LoVo (cell line): ENCODE data around the gene PRSS56.

Experiments used
- DNase-seq: peaks from one replicate; pipeline ENCODE4 v3.0.0-alpha.2; 2016; ENCODE audit warnings: low spot score

PRSS56 gene

DNA sequence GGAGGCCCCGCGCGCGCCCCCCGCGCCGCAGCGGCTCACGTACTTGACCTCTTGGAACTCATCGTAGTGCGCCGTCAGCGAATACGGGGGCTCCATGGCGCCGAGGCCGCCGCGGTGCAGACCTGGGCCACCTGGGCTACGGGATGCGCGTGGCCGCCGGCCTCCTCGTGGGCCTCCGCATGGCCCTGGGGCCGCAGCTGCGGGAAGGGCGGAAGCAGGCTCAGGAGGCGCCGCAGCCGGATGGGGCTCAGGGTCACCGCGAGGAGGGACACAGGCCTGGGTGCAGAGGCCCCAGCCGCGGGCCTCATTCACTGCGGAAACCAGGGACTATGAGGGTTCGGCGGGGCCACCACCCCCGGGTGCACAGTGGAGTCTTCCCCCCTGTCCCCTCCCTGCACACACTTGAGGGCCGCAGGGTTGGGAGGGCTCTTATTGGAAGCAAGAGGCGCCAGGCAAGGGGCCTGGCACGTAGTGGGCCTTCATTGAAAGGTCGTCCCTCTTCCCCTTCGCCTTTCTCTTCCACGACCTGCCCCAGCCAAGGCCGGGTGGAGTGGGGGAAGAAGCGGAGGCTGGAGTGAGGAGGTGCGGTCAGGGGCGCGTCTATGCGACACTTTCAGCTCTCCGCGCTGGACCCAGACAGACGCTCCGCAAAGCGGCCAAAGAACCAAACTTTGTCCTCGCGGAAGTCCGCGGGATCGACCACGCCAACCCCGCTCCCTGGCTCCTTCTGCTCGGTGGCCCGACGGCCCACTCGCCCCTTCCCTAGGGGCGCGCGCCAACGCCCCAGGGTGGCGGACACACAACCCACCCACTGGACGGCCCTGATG lies 33.4 kb upstream of the PRSS56 start:
- DNase-seq = no peak

DNA sequence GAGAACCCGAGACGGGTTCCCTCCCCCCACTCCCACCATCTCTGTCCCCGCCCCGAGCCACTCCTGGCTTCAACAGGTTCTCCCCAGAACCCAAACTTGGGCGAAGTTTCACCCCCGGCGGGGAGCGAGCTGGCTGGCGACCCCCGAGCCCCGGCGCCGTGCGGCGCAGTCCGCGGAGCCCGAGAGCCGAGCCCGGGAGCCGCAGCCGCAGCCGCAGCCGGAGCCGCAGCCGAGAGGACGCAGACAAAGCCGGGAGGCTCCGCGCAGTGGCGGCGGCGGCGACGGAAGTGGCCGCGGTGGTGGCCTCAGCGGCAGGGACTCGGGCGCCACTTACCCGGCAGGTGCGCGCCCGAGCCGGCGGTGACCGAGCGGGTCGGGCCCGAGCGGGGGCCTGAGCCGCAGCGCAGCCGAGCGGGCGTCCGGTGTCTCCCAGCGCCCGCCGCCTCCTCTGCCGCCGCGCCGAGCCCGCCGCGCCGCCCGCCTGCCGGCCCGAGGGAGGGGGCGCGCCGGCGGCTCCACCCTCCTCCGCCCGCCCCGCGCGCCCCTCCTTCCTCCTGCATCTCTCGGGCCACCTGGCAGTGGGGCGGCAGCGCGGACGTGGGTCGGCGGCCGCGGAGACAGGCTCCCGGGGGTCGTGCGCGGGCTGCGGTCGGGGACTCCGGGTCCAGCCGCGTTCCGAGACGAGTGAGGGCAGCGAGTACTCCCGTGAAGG lies 32.6 kb upstream of the PRSS56 start, which contains the start of gene ECEL1:
ECEL1 (minus strand) TSS at position 450 of the 712 bp plus-strand sequence. CDS start 1,181 bp downstream, outside the sequence.
- DNase-seq = no peak

DNA sequence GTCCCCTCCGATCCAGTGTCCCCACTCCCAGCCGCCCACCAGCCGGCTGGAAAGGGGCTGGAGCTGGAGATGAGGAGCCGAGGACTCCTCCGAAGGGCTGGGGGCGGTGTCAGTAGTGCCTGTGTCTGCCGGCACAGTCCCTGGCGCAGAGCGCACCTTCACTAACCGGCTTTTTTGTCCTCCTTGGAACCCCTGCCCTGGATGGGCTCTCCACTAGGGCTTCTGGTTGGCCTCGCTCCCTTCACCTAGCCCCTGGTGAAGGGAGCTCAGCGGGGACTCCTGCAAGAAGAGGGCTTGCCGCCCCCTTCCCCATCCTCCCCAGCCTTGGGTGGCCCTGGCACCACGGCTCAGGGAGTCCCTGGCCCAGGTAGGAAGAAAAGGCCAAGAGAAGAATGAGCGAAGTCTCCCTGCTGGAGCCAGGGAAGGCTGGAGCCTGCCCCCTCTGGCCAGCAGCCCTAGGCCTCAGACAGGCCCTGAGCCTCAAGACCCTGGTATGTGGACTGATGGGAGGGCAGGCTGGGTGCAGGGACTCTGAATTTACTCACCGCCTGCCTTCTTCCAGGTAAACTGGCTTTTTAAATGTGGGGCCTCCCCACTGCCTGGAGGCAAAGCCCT lies 32.0 kb upstream of the PRSS56 start:
- DNase-seq = no peak

DNA sequence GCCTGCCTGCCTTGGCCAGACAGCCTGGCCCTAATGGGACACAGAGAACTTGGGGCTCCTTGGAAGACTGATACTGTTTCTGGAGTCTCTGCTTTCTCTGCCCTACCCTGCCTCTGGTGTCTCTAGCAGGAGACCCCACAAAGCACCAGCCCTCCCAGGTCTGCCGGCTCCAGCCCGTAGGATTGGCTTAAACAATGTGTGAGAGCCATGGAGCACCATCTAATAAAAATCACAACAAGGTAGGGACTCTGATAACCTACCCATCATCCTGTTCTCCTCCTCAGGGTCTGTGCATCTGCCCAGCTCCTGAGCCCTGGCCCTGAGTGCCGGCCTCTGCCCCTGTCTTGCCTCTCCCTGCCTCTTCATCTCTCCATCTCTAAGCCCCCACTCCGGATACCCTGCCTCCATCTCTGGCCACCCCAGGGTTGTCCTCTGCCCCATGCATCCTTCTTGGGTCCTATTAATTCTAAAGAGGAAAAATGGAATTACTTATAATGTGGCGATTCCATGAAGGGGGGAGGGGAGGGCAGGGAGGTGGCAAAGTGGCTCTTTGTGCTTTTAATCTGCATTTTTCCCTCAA lies 31.4 kb upstream of the PRSS56 start:
- DNase-seq = no peak

DNA sequence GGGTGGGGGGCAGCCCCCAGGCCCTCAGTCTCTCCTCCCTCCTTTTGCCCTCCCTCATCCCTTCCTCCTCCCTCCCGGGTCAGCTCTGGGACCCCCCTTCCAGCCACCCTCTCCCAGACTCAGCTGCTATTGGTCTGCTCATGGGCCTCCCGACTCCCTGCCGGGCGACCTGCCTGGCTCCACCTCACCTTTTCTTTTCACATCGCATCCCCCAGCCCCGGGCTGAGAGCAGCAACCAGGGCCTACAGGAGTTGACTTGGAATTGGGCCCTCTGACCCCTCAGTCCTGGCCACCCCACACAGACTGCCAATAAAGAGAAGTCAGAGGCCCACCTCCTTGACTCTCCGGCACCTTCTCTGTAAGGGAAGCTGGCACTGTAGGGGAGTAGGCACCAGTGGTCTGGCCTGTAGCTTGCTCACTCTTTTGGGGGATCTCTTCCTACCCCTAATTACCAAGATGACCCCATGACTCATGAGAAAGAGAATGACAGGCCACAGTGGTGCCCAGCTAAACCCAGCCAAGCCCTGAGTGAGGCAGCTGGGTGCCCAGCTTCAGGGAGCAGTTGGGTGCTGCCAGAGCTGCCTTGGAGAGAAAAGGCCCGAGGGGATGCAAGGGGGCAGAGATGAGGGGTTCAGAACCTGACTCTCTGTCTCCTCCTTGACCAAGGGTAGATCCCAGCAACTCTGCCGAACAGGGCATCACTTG lies 30.5 kb upstream of the PRSS56 start:
- DNase-seq = no peak

DNA sequence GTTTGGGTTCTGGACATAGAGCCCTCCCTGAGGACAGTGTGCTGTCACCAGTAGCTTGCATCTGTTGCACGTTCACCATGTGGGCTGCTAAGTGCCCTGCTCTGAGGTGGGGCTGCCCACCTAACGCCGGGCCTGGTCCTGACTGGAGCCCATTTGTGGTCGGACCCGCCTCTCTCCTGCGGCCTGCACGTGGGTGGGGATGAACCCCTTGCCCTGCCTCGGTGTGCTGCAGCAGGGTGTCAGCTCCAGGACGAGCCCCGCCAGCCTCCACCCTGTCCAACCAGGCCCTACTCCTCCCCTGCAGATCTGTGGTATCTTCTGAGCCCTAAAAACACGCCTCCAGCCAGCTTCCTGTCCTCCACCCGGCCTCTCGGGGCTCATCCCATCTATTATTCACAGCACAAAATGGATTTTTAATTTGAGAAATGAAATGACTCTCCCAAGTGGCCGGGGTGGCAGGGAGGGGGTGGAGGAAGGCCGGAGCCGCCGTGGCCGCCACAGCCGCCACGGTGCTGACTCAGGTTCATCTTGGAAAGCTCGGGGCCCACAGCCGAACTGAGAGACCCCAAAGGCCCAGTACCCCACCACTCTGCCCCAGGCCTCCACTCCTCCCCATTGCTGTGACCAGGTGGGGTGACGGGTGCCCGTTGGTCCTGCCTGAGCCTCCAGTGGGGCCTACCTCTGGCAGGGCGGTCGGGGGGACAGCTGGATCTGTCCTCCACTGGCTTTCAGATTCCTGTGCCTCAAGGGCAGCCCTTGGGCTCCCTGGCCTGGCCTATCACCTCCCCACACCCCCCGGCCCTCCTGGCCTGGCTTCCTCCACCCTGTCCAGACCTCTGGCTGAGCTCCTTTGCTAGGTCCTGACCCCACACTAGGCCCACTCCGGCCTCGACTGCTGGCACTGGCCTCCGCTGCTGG lies 29.7 kb upstream of the PRSS56 start:
- DNase-seq = no peak

DNA sequence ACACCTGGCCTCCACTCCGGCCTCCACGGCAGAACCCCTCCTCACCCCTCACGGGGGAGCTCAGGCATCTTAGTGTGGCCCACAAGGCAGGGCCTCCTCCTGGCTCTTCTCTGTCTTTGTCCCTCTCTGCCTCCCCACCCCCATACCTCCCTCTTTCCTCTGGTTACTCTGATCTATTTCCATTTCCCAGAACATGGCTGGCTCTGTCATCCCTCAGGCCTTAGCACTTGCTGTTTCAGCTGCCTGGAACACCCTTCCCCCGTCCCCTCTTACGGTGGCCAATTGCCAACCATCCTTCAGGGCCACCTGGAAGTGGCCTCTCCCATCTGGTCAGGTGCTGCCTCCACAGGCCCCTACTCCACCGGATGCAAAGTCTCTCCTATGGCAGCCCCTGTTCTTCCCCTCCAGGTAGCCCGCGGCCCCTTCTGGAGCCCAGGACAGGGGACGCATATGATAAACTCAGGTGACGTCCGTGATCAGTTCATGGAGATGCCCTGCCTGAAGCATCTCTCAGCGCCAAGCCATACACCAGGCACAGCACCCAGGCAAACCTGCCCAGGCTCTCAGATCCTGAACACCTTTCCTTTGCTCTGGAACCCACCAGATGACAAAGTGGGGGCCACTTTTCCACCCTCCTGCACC lies 28.9 kb upstream of the PRSS56 start:
- no peak for DNase-seq

DNA sequence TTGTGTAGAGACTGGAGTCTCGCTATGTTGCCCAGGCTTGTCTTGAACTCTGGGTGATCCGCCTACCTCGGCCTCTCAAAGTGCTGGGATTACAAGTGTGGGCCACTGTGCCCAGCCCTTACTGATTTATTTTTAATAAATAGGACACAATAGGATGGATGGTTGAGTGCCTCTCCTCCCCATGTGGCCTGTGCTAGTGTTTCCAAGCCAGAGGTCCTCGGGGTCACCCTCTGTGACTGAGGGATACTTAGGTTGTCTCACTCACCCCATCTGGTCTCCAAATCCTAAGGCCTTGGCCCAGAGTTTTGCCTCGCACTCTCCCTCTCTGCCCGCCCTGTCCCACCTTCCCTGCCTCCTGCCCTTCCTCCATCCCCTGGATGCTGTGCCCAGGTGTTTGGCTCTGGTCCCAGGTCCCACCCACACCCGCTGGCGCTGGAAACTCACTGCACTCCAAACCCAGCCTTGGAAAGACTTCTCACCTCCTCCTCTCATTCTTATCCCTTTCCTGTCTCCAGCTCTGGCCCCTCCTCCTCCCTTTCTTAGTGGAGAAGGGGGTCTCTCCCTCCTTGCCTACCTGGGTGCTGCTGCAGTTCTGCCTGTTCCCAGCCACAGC lies 27.8 kb upstream of the PRSS56 start:
- DNase-seq = no peak

DNA sequence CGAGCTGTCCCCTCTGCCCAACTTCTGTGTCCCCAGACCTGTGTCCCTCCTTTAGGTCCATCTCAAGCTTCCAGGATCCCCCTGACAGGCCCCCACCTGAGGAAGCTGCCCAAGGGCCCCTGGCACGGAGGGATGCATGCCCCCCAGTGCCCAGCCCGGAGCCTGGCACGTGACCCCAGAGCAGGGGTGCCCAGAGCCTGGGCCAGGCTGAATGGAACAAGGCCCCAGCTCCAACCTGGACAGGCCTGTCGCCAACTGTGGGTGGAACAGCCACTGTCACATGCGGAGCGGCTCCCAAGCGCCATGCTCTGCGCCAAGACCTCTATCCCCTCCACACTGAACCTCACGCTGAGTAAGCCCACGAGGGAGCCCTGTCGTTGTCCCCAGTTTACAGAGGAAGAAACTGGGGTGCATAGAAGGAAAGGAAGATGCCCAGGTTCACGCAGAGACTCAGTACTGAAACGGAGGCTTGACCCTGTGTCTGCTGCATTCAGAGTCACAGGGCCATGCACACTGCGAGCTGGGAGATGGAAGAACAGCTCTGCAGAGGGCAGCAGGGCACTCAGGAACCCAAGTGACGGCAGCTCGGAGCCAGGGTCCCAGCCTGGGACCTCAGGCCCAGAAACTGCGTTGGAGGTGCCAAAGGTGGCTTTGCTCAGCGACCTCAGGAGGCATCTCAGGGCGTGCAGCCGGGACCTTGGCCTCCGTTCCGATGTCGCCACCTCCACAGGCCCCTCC lies 27.1 kb upstream of the PRSS56 start:
- no peak for DNase-seq

DNA sequence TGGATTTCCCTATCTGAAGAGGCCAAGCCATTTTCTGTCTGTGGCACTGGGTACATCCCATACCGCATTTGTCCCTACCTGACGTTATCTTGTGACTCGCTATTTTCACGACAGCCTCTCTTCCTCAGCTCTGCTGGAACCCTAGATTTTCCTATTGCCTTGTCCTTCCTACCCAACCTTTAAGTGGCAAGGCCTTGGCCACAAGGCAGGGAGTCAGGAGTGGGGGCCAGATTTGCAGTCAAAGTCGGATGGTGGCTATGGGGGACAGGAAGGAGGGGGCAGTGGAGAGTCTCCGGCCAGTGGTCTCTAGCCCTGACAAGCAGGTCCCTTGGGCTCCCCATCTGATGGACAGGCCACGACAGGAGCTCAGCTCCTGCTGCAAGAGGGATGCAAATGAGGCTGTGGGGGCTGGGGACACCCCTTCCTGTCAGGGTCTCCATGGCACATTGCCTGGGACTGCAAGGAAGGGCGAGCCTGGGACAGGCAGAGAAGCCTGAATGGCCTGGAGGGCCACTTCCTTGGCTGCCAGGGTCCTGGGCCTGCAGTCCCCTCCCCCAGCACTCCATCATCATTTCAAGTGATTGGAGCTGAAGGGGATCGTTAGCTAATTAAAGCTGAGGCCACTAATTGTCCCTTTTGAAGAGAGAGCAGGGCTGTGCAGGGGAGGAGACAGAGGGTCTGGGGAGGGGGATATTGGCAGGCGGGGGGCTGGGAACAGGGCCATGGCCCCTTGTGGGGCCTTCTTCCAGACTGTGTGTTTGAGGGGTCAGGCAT lies 26.3 kb upstream of the PRSS56 start:
- DNase-seq = no peak

DNA sequence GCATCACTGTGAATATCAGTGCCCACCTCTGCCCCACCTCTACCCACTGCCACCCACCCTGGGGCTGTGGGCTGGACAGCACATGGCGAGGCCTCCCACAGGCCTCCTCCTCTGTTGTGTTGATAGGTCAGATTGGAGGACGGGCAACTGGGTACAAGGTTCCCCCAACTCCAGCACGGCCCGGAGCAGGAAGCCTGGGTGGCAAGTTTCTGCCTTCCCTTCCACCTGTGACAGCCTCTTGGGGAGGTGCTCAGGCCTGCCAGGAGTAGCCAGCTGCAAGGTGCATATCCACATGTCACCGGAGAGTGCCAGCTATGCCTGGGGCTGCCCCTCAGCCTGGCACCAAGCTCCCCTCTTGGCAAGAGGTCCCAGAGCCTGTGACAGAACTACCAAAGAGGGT lies 25.6 kb upstream of the PRSS56 start:
- no peak for DNase-seq

DNA sequence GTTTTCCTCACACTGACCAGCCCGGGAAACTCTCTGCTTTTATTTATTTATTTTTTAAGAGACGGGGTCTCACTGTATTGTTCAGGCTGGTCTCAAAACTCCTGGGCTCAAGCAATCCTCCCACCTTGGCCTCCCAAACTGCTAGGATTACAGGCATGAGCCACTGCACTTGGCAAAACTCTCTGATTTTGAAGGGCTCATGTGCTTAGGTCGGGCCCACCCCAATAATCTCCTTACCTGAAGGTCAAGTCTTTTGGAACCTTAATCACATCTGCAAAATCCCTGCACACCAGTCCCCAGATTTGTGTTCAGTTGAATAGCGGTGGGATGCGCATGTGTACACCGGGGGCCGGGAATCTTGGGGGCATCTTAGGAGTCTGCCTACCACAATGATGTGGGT lies 24.9 kb upstream of the PRSS56 start:
- DNase-seq = no peak

DNA sequence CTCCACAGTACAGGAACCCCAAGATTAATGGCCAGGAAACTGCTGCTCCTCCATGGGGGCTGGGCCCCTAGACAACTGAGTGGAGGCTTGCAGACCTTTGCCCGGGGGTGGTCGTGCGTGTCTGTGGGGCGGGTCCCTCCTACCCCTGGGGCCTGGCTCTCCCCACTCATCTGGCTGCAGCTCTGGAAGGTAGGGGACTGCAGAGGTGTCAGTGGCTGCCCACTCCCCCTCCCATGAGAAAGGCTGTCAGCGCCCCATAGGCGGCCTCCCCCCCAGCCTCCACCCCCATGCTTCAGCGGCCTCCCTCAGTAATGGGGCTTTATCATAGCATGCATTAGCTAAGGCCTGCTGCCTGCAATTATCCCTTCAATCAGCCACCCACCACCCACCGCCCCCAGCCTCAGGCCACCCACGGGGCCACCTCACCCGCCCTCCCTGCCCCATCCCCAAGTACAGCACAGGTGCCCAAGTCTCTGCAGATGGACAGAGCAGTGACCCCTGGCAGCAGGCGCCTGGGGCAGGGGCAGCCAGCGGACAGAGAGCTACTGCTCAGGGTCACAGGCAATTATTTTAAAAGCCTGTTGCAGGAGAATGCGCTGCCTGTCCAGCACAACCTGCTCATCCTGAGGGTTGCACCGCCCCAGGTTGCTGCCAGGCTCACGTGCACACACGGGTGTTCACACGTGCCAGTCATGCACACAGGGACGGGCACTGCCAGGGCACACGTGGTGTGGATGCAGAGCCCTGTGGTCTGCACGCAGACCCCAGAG lies 23.5 kb upstream of the PRSS56 start:
- DNase-seq = no peak

DNA sequence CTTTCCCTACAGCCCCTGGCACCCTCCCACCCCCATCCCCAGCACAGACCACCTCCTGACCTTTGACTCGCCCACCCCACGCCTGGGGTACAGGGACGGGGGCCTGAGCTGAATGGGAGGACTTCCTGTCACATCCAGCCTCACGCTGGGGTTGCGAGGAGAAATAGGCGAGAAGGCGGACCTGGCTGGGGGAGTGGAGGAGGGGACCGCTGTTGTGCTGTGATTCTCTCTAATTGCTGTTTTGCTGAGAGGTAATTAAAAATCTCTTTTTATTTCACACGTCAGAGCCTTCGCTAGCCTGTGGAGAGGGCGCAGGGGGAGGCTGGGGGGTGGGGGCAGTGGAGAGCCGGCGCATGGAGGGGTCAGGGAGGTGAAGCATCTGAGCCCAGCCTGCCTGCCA lies 22.8 kb upstream of the PRSS56 start:
- DNase-seq = no peak

DNA sequence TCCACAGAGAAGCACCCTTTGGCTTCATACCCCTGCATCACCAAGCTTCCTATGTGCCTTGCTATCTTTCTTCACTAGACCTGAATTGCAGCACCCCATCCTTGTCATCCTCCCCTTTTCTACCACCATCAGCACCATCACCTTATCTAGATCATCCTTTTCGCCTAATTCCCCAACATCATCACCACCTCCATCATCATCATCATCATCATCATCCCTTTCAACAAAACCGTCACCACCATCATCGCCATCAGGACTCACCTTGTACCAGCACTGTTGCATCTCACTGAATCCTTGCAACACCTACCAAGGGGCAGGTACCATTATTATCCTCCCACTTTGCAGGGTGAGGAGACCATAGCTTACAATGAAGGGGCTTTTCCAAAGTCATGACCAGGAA lies 21.7 kb upstream of the PRSS56 start:
- no peak for DNase-seq

DNA sequence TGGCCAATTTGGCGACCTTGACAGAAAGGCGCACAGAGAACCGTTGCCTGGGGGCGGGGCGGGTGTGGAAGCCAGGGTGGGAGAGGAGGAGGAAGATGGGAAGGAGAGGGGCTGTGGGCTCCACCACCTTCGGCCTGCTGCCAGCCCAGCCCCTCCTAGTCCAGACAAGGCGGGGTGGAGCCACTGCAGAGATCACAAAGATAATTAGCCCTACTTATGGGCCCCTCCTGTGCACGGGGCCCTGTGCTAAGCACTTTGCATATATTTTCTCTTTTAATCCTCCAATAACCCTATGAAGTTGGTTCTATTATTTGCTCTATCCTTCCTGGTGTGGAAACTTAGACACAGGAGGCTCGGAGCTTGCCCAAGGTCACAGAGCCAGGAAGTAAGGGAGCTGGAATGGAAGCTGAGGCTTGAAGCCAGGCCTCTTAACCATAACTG lies 18.8 kb upstream of the PRSS56 start:
- no peak for DNase-seq

DNA sequence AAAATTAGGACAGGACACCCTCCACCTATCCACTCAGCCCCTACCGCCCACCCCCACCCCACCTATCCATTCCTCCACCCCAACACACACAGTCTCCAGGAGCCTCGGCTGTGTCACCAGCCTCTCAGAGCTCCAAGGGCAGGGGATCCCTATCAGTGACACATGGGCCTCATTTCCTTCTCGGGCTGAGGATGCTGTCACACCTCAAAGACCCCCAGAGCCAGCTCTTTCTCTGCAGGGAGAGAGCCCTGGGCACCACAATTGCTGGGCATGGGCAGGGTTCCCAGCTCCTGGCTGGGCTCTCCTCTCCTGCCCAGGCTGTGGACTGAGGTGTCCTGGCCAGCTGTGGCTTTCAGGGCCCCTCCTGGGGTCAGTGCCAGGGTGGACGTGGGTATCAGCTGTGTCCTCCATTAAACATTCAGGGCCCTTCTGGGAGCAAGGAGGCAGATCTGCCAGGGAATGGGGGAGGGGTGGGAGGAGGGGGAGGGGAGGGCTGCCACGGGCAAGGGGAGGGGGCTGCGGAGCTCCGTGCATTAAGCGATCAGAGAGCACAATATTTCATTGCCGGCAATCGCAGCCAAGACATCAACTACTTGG lies 18.3 kb upstream of the PRSS56 start:
- no peak for DNase-seq
